HG03175 (cell line): Measurements from ENCODE around the gene GSK3A.
"Not testable (repeated sequence)": the region's sequence is repeated elsewhere in the genome, so short reads cannot be mapped to it uniquely, and the experiment has no call there.

ENCODE experiments used
- ATAC-seq: cut with Tn5 transposase; IDR thresholded peaks from one replicate; pipeline ENCODE4 v1.9.1; 2021; ENCODE audit warnings: mild to moderate bottlenecking, moderate library complexity; ENCODE audit not compliant: unreplicated experiment

GSK3A gene

DNA sequence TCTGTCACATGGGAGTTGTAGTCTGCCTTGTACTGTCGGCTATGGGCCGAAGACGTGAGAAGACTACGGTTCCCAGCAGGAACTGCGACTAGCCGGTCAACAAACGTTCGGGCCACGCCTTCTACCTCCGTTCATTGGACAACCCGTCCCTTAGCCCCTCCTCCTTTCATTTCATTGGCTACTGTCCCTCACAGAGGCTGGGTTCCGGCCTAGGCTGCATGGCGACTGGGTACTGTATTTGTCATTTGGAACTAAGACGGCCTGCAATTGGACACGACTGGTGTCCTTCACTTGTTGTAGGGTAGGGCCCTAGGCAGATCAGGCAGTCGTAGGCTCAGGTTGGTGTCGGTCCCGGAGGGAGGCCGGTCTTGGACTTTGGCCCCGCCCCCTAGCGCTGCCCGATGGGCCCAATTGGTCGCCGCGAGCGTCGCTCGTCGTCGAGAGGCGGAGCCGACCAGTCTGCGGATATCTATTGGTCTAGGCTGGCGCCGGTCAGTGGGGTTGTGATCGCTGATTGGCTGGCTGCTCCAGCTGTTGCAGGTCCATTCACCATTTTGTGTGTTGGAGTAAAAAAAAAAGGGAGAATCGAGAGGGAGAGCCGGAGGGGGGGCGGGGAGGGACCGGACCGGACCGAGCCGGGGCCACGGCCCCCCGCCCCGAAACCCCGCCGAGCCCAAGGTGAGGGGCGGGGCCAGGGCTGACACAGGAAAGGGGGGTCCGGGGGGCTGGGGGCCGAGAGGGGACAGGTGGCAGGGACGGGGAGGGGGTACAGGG, 26.5 kb upstream of the GSK3A start, which contains the start of gene CIC:
TSS of gene CIC (plus strand) at position 549 of the 774 bp plus-strand sequence. CDS start 2,532 bp downstream, outside the sequence.
- ATAC-seq: peak; percentile 86

DNA sequence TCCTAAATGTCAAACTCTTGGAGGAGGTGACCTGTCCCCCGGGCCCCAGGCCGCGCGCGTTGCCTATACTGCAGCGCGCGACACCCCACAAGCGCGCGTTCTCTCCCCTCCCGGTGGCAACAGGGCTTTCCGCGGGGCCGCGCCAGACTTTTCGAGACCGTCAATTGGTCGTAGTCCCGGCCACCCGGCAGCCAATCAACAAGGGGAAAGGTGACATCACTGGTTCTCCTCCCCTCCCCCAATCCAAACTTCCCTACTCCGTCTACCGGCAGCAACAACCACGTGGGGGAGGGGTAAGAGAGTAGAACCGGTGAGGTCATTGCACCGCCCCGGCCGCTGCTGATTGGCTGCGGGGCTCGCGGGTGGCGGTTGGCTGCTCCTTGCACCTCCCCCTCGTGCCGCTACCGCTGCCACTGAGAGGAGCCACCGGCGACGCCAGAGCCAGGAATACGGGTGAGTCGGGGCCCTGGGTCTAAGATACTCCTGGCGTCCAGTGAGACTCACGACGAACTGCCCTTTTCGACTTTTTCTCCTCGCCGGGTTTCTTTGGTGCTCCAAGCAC, 25.8 kb upstream of the GSK3A start:
- ATAC-seq: peak; percentile 59

DNA sequence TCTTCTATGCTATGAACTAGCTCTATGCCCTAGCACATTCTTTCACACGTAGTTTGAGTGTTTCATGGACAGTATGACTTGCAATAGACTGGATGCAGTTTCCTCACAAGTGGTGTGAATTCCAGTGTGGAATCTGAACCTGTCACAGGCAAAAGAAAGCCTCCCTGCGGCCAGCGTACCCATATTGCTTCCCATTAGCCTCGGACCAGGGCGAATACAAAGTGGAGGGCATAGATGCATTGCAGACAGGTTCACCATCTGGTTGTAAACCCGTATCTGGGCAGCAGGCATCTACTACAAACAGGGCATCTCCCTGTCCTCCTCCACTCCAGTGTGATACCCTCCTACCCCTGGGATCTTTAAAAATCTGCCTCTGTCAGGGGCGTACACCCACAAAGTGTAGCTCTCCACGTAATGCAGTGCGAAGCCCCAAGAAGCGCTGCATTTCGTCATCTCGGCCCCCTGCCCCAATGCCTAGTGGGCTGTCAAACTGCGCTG, 25.3 kb upstream of the GSK3A start:
- no peak for ATAC-seq

DNA sequence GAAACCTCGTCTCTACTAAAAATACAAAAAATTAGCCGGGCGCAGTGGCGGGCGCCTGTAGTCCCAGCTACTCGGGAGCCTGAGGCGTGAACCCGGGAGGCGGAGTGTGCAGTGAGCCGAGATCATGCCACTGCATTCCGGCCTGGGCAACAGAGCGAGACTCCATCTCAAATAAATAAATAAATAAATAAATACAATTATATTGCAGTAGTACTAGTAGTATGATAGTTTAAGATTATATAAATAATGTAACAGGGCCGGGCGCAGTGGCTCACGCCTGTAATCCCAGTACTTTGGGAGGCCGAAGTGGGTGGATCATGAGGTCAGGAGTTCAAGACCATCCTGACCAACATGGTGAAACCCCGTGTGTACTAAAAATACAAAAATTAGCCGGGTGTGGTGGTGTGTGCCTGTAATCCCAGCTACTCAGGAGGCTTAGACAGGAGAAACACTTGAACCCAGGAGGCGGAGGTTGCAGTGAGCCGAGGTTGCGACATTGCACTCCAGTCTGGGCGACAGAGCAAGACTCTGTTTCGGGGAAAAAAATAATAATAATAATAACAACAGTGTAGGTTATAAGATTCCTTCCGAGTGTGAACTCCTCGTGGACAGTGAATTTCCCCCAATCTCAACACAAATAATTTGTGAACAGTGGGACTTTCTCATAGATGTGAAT, 24.7 kb upstream of the GSK3A start:
- not testable (repeated sequence) for ATAC-seq

DNA sequence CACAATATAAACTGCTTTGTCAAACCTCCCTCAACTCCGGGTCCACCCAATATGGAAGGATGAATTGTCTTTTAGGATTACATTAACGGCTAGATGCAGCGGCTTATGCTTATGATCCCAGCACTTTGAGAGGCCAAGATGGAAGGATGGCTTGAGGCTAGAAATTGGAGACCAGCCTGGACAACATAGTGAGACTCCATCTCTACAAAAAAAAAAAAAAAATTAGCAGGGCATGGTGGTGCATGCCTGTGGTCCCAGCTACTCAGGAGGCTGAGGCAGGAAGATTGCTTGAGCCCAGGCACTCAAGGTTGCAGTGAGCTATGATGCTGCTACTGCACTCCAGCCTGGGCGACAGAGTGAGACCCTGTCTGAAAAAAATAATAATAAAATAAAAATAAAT, 23.7 kb upstream of the GSK3A start:
- ATAC-seq: not testable (repeated sequence)

DNA sequence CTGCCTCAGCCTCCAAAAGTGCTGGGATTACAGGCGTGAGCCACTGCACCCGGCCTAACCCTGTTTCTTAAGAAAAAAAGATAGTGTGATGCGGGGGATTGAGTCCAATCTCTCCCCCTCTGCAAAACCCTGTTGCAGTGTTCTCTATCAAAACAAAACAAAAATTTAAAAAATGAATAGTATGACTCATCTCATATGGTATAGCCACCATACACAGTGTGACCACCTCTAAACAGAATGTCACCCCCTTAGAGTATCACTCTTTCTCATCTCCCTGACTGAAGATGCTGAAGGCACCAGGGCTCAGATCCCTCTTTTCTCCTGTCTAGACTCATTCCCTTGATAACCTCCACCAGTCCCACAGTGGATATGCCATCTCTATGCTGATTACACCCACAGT, 19.4 kb upstream of the GSK3A start:
- no peak for ATAC-seq

DNA sequence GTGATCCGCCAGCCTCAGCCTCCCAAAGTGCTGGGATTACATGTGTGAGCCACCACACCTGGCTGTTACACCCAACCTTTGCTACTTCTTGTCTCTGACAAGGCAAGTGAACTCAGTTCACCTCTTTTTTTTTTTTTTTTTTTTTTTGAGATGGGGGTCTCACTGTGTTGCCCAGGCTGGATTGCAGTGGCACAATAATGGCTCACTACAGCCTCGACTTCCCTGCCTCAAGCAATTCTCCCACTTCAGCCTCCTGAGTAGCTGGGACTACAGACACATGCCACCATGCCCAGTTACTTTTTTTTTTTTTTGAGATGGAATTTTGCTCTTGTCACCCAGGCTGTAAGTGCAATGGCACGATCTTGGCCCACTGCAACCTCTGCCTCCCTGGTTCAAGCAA, 15.4 kb upstream of the GSK3A start:
- ATAC-seq: not testable (repeated sequence)

DNA sequence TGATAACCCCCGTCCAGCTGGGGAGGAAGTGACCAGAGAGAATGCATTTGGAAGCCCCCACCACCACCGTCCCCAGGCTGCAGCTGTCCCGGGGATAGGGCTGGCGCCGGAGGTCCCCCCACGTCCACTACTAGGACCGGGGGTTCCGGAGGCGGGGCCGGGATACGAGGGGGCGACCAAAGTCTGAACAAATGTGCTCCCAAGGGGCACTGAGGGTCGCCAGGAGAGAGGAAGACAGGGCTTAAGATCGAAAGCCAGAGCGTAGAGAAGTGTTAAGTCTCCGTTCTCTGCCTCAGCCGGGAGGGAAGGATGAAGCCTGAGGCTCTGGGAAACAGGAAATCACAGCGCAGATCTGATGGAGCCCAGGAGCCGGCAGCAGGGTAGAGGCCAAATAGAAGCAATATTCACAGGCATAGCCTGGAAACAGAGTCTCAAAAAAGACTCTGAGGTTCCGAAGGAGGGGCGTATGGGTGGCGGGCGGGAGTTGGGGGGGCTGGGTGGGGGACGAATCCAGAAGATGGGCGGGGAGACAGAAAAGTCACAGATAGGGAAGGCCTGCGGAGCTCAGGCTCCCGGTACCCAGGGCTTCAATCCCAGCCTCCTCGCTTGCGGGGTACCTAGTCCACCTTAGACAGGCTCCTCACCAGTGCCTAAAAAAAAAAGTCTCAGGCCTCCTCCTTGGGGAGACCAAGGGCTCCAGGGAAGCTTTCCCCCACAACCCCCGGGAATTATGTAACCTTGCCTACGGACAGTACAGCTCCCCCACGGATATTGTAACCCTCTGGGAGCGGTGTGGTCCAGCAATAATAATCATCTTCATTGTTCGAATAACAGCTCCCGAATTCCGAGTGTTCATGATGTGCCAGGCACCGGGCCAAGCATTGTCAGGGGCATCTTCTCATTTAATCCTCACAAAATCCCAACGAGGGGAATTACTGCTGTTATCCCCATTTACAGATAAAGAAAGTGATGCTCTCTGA, 13.7 kb upstream of the GSK3A start:
- no peak for ATAC-seq

DNA sequence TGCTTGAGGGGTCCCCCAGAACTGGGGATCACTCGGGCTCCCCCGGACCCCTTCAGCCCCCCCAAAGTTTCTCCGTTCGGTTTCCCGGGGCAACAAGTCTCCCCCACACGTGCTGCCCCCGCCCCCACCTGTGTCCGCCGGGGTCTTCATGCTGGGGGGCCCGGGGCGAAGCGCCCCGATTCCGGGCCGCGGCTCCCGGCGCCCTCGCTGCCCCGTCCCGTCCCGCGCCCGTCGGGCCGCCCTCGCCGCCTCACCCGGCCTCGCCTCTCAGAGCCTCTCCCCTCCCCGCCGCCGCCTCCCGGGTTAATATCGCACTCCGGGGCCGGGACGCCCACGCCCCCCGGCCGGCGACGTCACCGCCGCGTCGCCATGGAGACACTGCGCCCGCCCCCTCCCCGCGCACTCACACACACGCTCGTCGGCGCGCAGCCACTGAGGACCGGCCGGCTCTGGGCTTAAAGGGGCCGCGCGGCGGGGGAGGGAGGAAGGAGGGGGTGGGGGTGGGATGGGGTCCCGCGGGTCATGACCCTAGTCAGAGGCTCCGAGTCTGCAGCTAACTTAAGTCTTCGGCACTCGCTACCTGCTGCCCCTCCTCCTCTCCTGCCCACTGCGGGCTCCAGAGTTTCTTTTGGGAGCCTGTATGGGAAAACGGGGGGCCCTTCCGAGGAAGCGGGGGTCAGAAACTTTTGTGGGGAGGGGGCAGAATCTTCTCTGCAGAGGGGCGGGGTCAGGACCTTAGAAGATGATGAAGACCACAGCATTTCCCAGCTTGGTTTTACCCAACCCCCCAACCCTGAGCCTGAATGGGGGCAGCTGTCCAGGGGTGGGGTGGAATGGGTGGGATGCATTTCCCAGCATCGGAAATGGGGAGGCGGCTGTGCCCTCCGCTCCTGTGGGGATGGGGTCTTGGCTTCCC, 12.7 kb upstream of the GSK3A start, which contains the start of gene ERF:
TSS of gene ERF (minus strand) at position 279 of the 916 bp plus-strand sequence. CDS start at position 150, 129 bp downstream.
- ATAC-seq: peak; percentile 54

DNA sequence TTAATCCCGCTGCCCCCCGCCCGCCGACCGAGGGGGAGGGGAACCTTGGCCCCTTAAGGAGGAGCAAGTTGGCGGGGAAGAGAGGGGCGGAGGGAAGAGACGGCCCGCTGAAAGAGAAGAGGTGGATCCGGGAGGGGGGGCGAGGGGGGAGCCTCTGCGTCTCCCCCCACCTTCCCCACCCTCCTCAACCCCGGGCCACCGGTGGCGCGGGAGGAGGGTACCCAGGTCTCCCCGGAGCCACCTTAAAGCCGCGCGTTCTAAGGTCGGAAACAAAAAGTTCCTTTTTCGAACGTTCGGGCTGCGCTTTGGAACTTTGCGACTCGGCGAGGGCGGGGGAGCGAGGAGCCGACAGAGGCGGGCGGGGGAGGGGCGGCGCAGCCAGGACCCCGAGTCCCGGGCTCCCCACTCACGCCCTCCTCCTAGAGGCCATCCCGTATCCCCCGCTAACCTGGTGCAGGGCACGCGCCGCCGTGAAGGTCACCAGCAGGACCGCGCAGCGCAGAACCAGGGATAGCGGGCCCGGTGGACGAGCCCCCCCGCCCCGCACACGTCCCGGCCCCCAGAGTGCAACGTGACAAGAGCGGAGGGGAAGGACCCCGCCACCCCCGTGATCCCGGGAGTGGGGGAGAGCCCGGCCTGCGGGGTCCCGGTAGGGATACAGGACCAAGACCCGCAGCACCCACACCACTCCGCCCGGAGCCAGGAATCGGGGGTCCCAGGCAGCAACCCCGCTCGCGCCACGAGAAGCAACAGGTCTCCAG, 11.9 kb upstream of the GSK3A start:
- peak; percentile 27 for ATAC-seq

DNA sequence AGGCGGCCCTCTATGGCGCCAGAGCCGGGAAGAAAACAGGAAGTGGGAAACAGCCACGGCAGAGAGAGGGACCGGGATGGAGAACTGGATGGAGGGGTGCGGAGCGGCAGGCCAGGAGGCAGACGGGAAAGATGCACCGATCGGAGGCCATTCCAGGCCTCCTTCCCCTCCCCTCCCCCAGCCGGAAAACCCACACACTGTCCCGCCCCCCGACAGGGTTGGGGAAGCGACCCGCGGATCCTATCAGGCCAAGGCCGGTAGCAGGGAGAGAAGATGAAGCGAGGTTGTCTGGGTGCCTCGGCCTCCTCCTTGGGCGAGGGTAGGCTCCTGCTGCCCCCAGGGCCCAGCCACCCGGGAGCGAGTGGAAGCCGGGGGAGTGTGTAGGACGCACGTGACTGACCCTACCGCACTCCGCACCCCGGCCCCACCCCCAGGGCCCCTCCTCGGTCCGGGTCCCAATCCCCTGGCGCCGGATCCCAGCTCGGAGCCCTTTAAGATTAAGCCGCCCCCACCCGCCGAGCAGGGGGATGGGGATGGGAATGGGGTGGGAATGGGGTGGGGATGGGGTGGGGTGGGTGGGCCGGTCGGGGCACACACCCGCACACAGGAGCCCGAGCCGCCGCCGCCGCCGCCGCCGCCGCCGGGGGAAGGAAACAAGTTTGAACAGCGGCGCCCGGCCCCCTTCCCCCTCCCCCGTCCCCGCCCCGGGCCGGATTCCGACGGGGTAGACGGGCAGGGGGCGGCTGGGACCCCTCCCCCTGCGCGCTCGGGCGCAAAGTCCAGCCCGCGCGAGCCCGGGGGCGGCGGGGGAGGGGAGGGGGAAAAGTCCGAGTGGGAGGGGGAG, 11.1 kb upstream of the GSK3A start:
- ATAC-seq: peak; percentile 23

DNA sequence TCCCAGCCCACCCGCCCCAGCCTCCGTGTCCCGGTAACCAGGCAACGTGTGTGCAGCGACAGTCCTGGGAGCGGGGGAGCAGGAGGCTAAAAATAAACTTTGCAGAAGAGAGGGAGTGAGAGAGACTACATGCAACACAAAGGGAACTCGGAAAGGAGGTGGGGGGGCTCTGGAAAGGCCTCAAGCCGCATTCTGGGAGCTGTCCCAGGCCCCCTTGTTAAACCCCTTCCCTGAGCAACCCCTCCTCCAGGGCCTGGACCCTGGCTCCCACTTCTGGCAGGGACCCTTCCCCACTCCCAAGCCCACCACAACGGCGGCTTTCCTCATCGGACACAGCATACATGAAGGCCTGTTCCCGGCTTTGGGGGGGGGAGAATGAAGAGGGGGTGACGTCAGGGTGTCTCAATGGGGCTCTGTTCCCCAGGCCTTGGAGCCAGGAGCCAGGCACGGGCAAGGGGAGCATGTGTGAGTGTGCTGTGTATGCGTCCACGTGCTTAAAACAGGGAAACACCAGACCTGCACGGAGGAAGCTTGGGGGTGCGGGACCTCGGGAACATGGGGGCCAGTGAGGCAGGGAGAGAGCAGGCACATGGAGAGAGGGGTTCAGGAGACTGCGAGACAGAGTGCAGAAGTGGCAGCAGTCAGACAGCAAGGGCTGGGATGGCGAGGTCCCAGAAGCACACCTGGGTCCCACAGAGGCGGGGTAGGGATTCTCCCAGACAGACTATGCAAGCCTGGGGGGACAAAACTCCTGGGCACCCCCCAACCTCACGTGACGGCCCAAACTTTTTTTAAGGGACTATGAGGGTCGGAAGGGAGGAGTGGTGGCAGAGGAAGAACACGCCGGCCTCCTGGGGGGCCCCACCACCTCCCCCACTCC, 10.2 kb upstream of the GSK3A start:
- no peak for ATAC-seq

DNA sequence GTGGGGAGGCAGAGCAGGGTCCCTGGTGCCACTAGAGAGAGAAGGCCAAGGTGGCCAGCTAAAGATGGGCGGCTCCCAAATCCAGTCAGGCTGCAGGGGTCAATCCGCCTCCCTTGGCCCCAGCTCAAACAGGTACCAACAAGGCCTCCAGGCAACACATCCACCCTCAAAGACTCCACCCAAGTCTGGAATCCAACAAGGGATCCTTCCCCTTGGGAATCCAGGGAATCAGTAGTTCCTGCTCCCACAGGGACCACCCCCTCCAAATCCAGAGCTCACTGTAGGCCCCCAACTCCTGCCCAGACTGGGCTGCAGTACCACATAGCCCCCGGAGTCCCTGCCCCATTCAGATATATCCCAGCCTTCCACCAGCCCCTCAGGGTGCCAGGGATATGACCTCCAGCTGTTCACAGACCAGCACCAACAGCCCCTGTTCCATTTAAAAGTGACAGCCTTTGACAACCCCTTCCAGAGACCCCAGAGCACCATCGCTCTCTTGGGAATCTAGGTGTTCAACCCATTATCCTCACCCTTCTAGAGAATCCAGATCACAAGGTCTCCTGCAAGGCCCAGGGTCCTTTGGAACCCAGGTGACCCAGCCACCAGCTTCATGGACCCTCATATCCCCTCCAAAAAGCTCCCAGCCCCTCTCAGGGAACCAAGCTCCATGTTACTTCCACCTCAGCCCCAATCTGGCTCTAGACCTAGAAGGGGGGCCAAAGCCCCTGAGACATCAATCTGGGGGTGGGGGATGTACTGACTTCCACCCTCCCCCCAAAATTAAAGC, 9.4 kb upstream of the GSK3A start:
- ATAC-seq: no peak

DNA sequence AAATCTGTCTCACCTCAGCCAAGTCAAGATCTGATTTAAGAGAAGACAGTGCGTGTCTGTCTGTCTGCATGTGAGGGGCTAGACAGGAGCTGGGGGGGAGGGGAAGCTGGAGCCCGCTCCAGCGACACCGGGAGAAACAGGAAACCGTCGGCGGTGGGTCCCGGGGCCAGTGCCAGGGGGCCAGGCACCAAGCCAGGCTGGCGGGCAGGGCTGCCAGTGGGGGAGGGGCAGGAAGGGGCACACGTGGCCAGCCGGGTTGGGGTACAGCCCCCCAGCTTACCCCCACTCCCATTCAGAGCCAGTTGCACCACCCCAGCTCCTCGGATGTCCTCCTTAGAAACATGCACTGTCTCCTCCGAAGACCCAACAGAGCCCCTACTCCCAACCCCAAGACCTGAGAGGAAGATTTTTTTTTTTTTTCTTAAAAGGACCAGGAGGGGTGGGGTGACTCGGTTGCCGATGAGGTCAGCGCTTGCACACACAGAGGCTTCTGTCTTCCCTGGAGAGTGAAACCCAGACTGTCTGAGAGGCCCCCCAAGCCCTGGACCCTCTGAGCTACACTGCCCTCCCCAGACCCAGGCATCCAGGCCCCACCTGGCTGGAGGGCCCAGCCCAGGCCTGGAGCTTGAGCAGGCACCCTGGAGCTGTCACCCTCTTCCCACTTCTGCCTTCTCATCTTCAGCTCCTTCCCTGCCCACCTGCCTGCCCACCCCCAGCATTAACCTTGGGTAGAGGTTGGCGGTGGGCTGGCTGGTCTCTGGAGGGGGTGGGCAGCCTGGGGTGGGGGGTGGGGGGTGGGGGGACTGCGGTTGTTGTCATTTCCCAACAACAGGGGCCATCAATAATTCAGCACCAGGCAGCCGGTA, 8.5 kb upstream of the GSK3A start:
- no peak for ATAC-seq

DNA sequence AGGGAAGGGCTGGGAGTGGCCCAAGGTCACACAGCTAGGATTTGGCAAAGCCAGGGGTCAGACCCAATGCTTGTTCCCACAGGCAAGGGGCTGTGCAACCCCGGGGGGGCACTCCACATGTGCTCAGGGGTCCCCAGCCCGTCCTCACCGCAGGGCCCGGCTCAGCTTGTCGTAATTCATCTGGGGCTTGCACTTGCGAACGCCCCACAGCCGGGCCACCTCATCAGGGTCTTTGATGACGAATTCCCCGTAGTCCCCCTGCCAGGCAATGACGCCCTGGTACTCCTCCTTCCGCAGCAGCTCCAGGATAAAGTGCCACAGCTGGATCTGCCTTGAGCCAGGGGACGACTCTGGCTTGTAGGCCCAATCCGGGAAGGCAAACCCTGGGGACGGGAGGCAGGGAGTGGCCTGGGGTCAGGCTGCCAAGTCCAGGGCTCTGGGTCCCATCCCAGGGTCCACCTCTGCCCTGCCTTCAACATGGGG, 7.8 kb upstream of the GSK3A start:
- ATAC-seq: no peak
